ENCODE measurements around the gene GPSM1. TPM values are rescaled to one million over a fixed set of nuclear protein-coding genes. Genes with fewer than 3 reads are reported as not detected.

The GPSM1 gene
- total and polyA plus RNA-seq, 2 experiments from 2014 or later = 25.5 to 30.0 TPM

DNA sequence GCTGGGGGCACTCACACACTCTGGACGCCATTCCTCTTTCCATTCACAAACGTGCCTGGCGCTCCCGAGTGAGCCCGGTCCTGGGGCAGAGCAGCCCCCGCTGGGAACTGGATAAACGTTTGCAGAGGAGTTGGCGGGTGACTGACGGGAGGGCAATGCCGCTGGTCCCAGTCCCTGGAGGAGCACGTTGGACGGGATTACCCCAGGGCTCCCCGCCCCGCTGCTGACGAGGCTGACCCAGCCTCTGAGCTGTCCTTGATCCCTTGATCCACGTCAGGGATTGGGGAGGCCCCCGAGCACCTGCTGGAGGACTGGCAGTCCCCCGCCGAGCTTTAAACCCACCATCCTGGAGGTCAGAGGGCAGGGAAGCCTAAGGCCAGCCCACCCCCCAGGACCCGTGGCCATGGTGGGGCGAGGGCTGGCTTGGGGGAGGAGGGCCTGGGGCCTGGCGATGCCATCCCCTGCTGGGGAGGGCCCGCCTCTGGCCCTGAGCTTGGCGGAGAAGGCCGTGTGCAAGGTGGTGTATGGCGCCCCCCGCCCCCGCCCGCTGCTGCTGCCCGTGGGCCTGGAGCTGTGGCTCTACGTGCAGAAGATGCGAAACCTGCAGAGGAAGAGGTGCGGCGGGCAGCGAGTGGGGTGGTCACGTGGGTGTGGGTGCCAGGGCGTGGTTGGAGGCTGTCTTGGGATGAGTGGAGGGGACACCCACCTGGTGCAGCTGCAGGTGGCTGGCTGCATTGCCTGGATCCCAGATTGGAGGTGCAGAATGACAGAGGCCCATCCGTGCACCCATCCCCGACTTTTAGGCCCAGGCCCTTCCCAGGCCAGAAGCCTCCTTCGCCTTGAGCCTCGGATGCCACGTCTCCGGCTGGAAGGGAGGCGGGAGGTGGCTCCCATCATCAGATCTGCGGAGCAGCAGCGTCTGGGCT lies 4.5 kb downstream of the GPSM1 start:
- 87% methylated on average over 36 of the region's 46 CpGs for WGBS (ENCODE audit: low lambda C conversion rate, missing lambda C conversion rate)
- no peak overlapping the region for H3K4me3 ChIP-seq
- H3K79me2 ChIP-seq = peaks cover 54% of the 10 kb centered on the region
- no peak overlapping the region for H3K4me2 ChIP-seq
- no peaks in the 10 kb centered on the region for H3K9me2 ChIP-seq (replicated peaks; ENCODE audit: insufficient read depth)
- no peak for DNase-seq (ENCODE audit: low spot score)
- no peaks in the 10 kb centered on the region for H3K9me3 ChIP-seq (ENCODE audit: low read depth)
- H3K27me3 ChIP-seq = no peaks in the 10 kb centered on the region
- TF ChIP-seq EZH2phosphoT487 (IDR thresholded peaks at IDR 0.05; ENCODE audit: low read depth, severe bottlenecking, unreplicated experiment) (no peak), EZH2 (IDR thresholded peaks at IDR 0.05; ENCODE audit: borderline replicate concordance) (no peak)
- TF ChIP-seq, protein P1, sequence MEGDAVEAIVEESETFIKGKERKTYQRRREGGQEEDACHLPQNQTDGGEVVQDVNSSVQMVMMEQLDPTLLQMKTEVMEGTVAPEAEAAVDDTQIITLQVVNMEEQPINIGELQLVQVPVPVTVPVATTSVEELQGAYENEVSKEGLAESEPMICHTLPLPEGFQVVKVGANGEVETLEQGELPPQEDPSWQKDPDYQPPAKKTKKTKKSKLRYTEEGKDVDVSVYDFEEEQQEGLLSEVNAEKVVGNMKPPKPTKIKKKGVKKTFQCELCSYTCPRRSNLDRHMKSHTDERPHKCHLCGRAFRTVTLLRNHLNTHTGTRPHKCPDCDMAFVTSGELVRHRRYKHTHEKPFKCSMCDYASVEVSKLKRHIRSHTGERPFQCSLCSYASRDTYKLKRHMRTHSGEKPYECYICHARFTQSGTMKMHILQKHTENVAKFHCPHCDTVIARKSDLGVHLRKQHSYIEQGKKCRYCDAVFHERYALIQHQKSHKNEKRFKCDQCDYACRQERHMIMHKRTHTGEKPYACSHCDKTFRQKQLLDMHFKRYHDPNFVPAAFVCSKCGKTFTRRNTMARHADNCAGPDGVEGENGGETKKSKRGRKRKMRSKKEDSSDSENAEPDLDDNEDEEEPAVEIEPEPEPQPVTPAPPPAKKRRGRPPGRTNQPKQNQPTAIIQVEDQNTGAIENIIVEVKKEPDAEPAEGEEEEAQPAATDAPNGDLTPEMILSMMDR (IDR thresholded peaks at IDR 0.05; ENCODE audit: poor library complexity) = no peak
- peaks cover 16% of the 10 kb centered on the region for H3K4me1 ChIP-seq (ENCODE audit: insufficient read depth)
- H2AFZ ChIP-seq = no peak overlapping the region
- peaks cover 37% of the 10 kb centered on the region for H4K20me1 ChIP-seq (ENCODE audit: insufficient read depth, poor library complexity, severe bottlenecking)
- H3K36me3 ChIP-seq (replicated peaks; ENCODE audit: insufficient read depth, low read depth) = no peaks in the 10 kb centered on the region
- H3K27ac ChIP-seq = no peak overlapping the region

DNA sequence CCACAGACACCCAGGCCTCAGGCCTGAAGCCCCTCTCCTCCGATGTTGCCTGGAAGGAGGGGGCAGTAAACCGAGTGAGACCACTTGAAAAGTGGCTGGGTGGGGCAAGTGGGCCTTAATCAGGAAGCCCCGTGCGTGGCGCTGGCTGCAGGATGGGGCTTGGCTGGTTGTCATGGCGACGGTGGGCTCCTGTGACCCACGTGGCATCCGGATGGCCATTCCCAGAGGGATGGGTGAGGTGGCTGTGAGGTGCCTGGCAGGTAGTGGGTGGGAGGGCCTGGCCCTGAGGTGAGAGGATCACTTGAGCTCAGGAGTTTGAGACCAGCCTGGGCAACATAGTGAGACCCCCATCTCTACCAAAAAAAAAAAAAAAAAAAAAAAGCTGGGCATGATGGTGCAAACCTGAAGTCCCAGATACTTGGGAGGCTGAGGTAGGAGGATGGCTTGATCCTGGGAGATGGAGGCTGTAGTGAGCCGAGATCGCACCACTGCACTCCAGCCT lies 5.2 kb downstream of the GPSM1 start:
- no peak overlapping the region for H2AFZ ChIP-seq
- H3K27ac ChIP-seq = no peak overlapping the region
- H4K20me1 ChIP-seq (ENCODE audit: insufficient read depth, poor library complexity, severe bottlenecking) = peaks cover 37% of the 10 kb centered on the region
- H3K9me2 ChIP-seq (replicated peaks; ENCODE audit: insufficient read depth) = no peaks in the 10 kb centered on the region
- peaks cover 13% of the 10 kb centered on the region for H3K4me1 ChIP-seq (ENCODE audit: insufficient read depth)
- H3K9me3 ChIP-seq (ENCODE audit: low read depth) = no peaks in the 10 kb centered on the region
- TF ChIP-seq, protein P1 (IDR thresholded peaks at IDR 0.05; ENCODE audit: poor library complexity) = no peak
- TF ChIP-seq EZH2 (IDR thresholded peaks at IDR 0.05; ENCODE audit: borderline replicate concordance) = no peak
- TF ChIP-seq EZH2phosphoT487 (IDR thresholded peaks at IDR 0.05; ENCODE audit: low read depth, severe bottlenecking, unreplicated experiment) = no peak
- no peaks in the 10 kb centered on the region for H3K36me3 ChIP-seq (replicated peaks; ENCODE audit: insufficient read depth, low read depth)
- no peak for DNase-seq (ENCODE audit: low spot score)
- H3K27me3 ChIP-seq = no peaks in the 10 kb centered on the region
- no peak overlapping the region for H3K4me2 ChIP-seq
- WGBS (ENCODE audit: low lambda C conversion rate, missing lambda C conversion rate) = 86% methylated on average over 11 of the region's 11 CpGs
- peaks cover 54% of the 10 kb centered on the region for H3K79me2 ChIP-seq
- no peak overlapping the region for H3K4me3 ChIP-seq

DNA sequence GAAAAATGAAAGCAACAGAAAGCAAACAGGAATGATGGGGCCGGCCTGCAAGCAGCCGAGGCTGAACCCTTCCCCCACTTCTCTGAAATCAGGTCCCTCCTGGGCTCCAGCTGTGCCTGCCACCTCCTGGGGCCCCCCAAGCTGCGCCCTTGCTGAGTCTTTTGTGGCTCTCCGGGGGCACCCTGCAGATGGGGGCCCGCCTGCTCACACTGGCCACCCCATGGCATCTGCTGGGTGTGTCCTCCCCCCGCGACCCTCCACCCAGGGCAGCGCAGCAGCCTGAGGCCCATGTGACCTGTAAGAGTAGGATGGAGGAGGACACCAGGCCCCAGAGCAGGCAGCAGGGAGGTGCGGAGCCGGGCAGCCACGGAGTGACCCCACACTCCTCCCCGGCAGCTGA lies 5.7 kb downstream of the GPSM1 start:
- no peaks in the 10 kb centered on the region for H3K9me3 ChIP-seq (ENCODE audit: low read depth)
- H3K36me3 ChIP-seq (replicated peaks; ENCODE audit: insufficient read depth, low read depth) = no peaks in the 10 kb centered on the region
- H3K4me1 ChIP-seq (ENCODE audit: insufficient read depth) = peaks cover 13% of the 10 kb centered on the region
- WGBS (ENCODE audit: low lambda C conversion rate, missing lambda C conversion rate) = 96% methylated on average over 12 of the region's 12 CpGs
- H3K9me2 ChIP-seq (replicated peaks; ENCODE audit: insufficient read depth) = no peaks in the 10 kb centered on the region
- no peak overlapping the region for H3K4me3 ChIP-seq
- H4K20me1 ChIP-seq (ENCODE audit: insufficient read depth, poor library complexity, severe bottlenecking) = peaks cover 37% of the 10 kb centered on the region
- H2AFZ ChIP-seq = no peak overlapping the region
- peaks cover 50% of the 10 kb centered on the region for H3K79me2 ChIP-seq
- no peak for DNase-seq (ENCODE audit: low spot score)
- H3K4me2 ChIP-seq = no peak overlapping the region
- no peak overlapping the region for H3K27ac ChIP-seq
- H3K27me3 ChIP-seq = no peaks in the 10 kb centered on the region
- TF ChIP-seq EZH2 (IDR thresholded peaks at IDR 0.05; ENCODE audit: borderline replicate concordance) (no peak), EZH2phosphoT487 (IDR thresholded peaks at IDR 0.05; ENCODE audit: low read depth, severe bottlenecking, unreplicated experiment) (no peak)
- TF ChIP-seq, protein P1 (IDR thresholded peaks at IDR 0.05; ENCODE audit: poor library complexity) = no peak
